Tibial artery (tissue), 4 donors: ENCODE measurements around the gene SPG7.

Source experiments
- DNase-seq, 2 donors: peaks; one replicate each; pipeline ENCODE4 v3.0.0-alpha.2; 2019
- H3K27ac ChIP-seq, 2 donors: fragments of 200-600 bp; sonication (generic) in 1 of 2; 1 replicate in 1 of 2; 2 replicates in 1 of 2; pipeline ENCODE4 v1.5.1; 2018 to 2019; ENCODE audit warnings: mild to moderate bottlenecking in 1 of 2
- H3K27me3 ChIP-seq, 2 donors: fragments of 200-600 bp; sonication (generic) in 1 of 2; one replicate each; pipeline versions ENCODE4 v1.5.1 to v1.6.0; 2016 to 2019
- H3K36me3 ChIP-seq, 3 donors: fragments of 200-600 bp; sonication (generic) in 2 of 3; one replicate each; pipeline ENCODE4 v1.5.1; 2016 to 2019; ENCODE audit warnings: mild to moderate bottlenecking in 2 of 3
- H3K4me1 ChIP-seq, 4 donors: fragments of 200-600 bp; sonication (generic) in 2 of 4; 1 replicate in 3 of 4; 2 replicates in 1 of 4; pipeline ENCODE4 v1.5.1; 2016 to 2019
- H3K4me3 ChIP-seq, 2 donors: fragments of 200-600 bp; sonication (generic) in 1 of 2; 1 replicate in 1 of 2; 2 replicates in 1 of 2; pipeline ENCODE4 v1.5.1; 2018 to 2019; ENCODE audit warnings: mild to moderate bottlenecking in 2 of 2
- H3K9me3 ChIP-seq, 3 donors: fragments of 200-600 bp; sonication (generic) in 1 of 3; one replicate each; pipeline ENCODE4 v1.5.1; 2016 to 2019
- intact Hi-C: fragments of 100-400 bp; cut with DNase I; formaldehyde crosslinking; loops from one replicate; pipeline ENCODE4 v1.15.0; 2023; ENCODE audit warnings: low total_unique reads
- TF ChIP-seq, protein P1 (sequence below), 2 experiments: fragments of 200-600 bp in 1 of 2; fragments of 450-650 bp in 1 of 2; IDR thresholded peaks; one replicate each; pipeline ENCODE4 v1.5.1; 2017 to 2019; ENCODE audit warnings: antibody characterized with exemption in 2 of 2, mild to moderate bottlenecking in 1 of 2, moderate library complexity in 1 of 2

The SPG7 gene

DNA sequence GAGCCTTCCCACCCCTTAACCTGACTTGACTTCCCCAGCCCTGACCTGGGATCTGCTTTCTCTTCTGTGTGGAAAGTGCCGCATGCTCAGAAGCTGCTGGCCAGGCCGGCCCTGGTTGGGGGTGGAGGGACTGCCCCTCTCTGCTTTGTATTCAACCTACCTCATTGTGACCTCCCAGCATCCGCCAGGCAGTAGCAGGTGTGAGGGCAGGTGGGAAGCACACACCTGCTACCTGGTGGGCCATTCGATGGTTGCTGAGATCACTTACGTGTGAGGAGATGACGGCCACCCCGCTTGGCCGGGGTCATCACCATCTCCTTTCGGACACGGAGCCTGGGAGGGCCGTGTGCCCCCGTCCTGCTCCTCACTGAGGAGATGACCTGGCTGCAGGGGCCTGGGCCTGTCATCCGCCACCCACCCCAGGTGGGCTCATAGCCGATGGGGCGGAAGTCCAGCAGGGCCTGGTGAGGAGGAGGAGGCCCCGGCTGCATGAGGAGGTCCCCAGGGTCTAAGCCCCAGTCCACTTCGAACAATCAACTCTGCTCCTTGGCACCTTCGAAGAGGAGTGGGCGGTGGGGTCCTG lies 74.5 kb downstream of the SPG7 start:
- intact Hi-C loops = no loop called here
- Histone ChIP-seq H3K27ac (no peak overlapping the region), H3K27me3 (peaks cover 0 to 40% of the 10 kb centered on the region in 2 donors), H3K4me1 (peaks cover 0 to 6% (median 0%) of the 10 kb centered on the region in 4 donors), H3K36me3 (no peaks in the 10 kb centered on the region), H3K4me3 (no peak overlapping the region), H3K9me3 (no peaks in the 10 kb centered on the region)
- TF ChIP-seq, protein P1, sequence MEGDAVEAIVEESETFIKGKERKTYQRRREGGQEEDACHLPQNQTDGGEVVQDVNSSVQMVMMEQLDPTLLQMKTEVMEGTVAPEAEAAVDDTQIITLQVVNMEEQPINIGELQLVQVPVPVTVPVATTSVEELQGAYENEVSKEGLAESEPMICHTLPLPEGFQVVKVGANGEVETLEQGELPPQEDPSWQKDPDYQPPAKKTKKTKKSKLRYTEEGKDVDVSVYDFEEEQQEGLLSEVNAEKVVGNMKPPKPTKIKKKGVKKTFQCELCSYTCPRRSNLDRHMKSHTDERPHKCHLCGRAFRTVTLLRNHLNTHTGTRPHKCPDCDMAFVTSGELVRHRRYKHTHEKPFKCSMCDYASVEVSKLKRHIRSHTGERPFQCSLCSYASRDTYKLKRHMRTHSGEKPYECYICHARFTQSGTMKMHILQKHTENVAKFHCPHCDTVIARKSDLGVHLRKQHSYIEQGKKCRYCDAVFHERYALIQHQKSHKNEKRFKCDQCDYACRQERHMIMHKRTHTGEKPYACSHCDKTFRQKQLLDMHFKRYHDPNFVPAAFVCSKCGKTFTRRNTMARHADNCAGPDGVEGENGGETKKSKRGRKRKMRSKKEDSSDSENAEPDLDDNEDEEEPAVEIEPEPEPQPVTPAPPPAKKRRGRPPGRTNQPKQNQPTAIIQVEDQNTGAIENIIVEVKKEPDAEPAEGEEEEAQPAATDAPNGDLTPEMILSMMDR (IDR thresholded peaks at IDR 0.05) = no peak
- DNase-seq = no peak

DNA sequence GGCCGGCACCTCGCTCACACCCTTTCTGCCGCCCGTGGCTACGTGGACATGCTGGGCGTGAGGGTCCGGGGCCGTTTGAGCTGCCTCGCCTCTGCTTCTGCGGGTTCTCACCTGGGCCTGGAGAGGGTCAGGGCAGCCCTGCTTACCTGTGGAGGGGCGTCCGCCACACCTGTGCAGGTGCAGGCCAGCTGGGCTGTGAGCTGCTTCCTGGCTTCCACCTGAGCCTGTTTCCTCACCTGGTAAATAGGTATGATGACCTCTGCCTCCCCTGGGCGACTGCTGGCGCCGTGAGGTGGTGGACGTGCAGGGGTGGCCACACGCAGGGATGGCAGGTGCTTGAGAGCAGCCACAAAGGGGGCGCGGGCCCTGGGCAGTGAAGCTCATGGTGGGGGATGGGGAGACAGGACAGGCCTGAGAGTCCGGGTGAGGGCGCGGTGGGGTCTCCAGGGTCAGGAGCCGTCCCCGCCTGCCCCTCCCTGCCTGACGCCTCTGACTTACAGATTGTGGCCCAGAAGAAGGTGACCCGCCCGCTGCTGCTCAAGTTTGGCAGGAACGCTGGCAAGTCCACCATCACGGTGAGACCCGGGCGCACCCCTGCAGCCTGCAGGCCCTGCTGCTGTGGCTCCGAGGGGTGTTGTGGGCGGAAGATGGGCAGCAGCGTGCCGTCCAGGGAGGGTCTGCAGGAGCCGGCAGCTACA lies 75.1 kb downstream of the SPG7 start:
- intact Hi-C loops = no loop called here
- peaks cover 0 to 40% of the 10 kb centered on the region in 2 donors for H3K27me3 ChIP-seq
- TF ChIP-seq, protein P1 (IDR thresholded peaks at IDR 0.05) = no peak
- H3K9me3 ChIP-seq = no peaks in the 10 kb centered on the region
- H3K4me1 ChIP-seq = peaks cover 0 to 6% (median 0%) of the 10 kb centered on the region in 4 donors
- no peak overlapping the region for H3K4me3 ChIP-seq
- no peaks in the 10 kb centered on the region for H3K36me3 ChIP-seq
- DNase-seq = no peak
- no peak overlapping the region for H3K27ac ChIP-seq

GRCh38 chr16:89583895-89584644 lies 75.9 kb downstream of the SPG7 start:
- intact Hi-C loops = no loop called here
- no peaks in the 10 kb centered on the region for H3K9me3 ChIP-seq
- no peak overlapping the region for H3K27ac ChIP-seq
- no peak for DNase-seq
- no peak overlapping the region for H3K4me3 ChIP-seq
- TF ChIP-seq, protein P1 (IDR thresholded peaks at IDR 0.05) = no peak
- no peaks in the 10 kb centered on the region for H3K36me3 ChIP-seq
- peaks cover 0 to 6% (median 0%) of the 10 kb centered on the region in 4 donors for H3K4me1 ChIP-seq
- H3K27me3 ChIP-seq = peaks cover 0 to 40% of the 10 kb centered on the region in 2 donors

GRCh38 chr16:89584768-89585549 lies 76.8 kb downstream of the SPG7 start:
- intact Hi-C loops = no loop called here
- Histone ChIP-seq H3K9me3 (no peaks in the 10 kb centered on the region), H3K36me3 (no peaks in the 10 kb centered on the region), H3K27ac (no peak overlapping the region), H3K4me1 (peaks cover 0 to 6% (median 0%) of the 10 kb centered on the region in 4 donors), H3K27me3 (peaks cover 0 to 40% of the 10 kb centered on the region in 2 donors), H3K4me3 (no peak overlapping the region)
- DNase-seq = no peak
- TF ChIP-seq, protein P1 (IDR thresholded peaks at IDR 0.05) = no peak

DNA sequence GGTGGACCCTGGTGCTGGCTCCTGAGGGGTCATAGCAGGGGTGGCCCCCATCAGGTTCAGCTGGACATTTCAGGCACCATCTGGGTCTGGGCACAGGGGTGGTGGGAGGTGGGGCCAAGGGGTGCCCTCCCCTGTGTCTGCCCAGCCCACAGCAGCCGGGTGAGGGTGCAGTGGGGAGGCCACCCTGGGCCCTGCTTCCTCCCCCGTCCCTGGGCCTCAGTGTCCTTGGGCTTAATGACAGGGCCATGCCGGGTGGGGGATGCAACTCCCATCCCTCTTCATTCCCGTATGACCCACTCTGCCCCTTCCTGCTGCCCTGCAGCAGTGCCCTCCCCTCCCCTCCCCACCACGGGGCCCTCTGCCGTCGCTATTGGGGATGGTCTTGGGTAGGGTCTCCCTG lies 78.0 kb downstream of the SPG7 start:
- Histone ChIP-seq H3K9me3 (no peaks in the 10 kb centered on the region), H3K27me3 (peaks cover 0 to 40% of the 10 kb centered on the region in 2 donors), H3K27ac (no peak overlapping the region), H3K4me1 (peaks cover 0 to 6% (median 0%) of the 10 kb centered on the region in 4 donors), H3K4me3 (no peak overlapping the region), H3K36me3 (no peaks in the 10 kb centered on the region)
- DNase-seq = no peak
- intact Hi-C loops = no loop called here
- TF ChIP-seq, protein P1 (IDR thresholded peaks at IDR 0.05) = no peak
